GM21723 (cell line): ENCODE data around the gene UGT8.

ENCODE experiments used
- ATAC-seq: cut with Tn5 transposase; IDR thresholded peaks from one replicate; pipeline ENCODE4 v1.9.1; 2021; ENCODE audit warnings: mild to moderate bottlenecking, moderate library complexity; ENCODE audit not compliant: unreplicated experiment

Gene UGT8

GRCh38 chr4:114688059-114688458, 89.5 kb downstream of the UGT8 start:
- no peak for ATAC-seq

GRCh38 chr4:114690571-114690970, 92.0 kb downstream of the UGT8 start:
- no peak for ATAC-seq

- peak; percentile 93 for ATAC-seq
Observed at GRCh38 chr4:114691865-114692264, 93.3 kb downstream of the UGT8 start.

GRCh38 chr4:114692958-114693357, 94.4 kb downstream of the UGT8 start:
- ATAC-seq, result no peak

- ATAC-seq, result peak; percentile 44
Observed at GRCh38 chr4:114694770-114695169, 96.2 kb downstream of the UGT8 start.

- no peak for ATAC-seq
Observed at GRCh38 chr4:114698231-114698630, 99.6 kb downstream of the UGT8 start.

GRCh38 chr4:114701491-114701890, 102.9 kb downstream of the UGT8 start:
- ATAC-seq, result no peak

- ATAC-seq, result no peak
Observed at GRCh38 chr4:114717432-114717831, 118.8 kb downstream of the UGT8 start.

- no peak for ATAC-seq
Observed at GRCh38 chr4:114725066-114725465, 126.5 kb downstream of the UGT8 start.

- ATAC-seq, result no peak
Observed at GRCh38 chr4:114727461-114727860, 128.9 kb downstream of the UGT8 start.
